Measurements from ENCODE around the gene KCNG4. TPM values are rescaled to one million over a fixed set of nuclear protein-coding genes. Genes with fewer than 3 reads are reported as not detected.
A peak's percentile ranks its signal among the peaks of the same experiment; 100 is the strongest.

KCNG4 gene
- total and polyA plus RNA-seq, 2 experiments from 2014 or later, result 0.07 TPM; not detected in 1

GRCh38 chr16:84228256-84228838 lies 11.5 kb downstream of the KCNG4 start:
- no peak for TF ChIP-seq EZH2phosphoT487 (IDR thresholded peaks at IDR 0.05; ENCODE audit: unreplicated experiment)
- TF ChIP-seq POLR2AphosphoS5 (IDR thresholded peaks at IDR 0.05; ENCODE audit: low read depth), result no peak
- no peak for TF ChIP-seq REST (IDR thresholded peaks at IDR 0.05; ENCODE audit: unreplicated experiment)
- TF ChIP-seq ZNF331 (CRISPR knock-in tag; IDR thresholded peaks at IDR 0.05; ENCODE audit: low read depth), result no peak
- no peak for TF ChIP-seq ZNF462 (CRISPR knock-in tag; IDR thresholded peaks at IDR 0.05)
- no peak for TF ChIP-seq JUNB (IDR thresholded peaks at IDR 0.05; ENCODE audit: unreplicated experiment)
- TF ChIP-seq NANOG (IDR thresholded peaks at IDR 0.05; ENCODE audit: borderline replicate concordance), result no peak
- no peak for TF ChIP-seq ZNF114 (CRISPR knock-in tag; IDR thresholded peaks at IDR 0.05)
- no peak for TF ChIP-seq STAT1 (IDR thresholded peaks at IDR 0.05; ENCODE audit: unreplicated experiment)
- no peak for TF ChIP-seq CREB1 (CRISPR knock-in tag; IDR thresholded peaks at IDR 0.05; ENCODE audit: low read depth)
- no peak for TF ChIP-seq EZH2 (IDR thresholded peaks at IDR 0.05; ENCODE audit: low read depth, unreplicated experiment)
- Histone ChIP-seq H3K27me3 (ENCODE audit: insufficient read depth) (no peaks in the 10 kb centered on the region), H4K20me1 (replicated peaks; ENCODE audit: insufficient read depth) (no peaks in the 10 kb centered on the region), H3K4me1 (ENCODE audit: insufficient read depth) (peaks cover 4% of the 10 kb centered on the region), H2AFZ (peak overlapping the region; percentile 94), H3K36me3 (ENCODE audit: insufficient read depth) (no peaks in the 10 kb centered on the region), H3K4me3 (no peak overlapping the region), H3K27ac (ENCODE audit: low read depth) (no peak overlapping the region), H3K79me2 (replicated peaks; ENCODE audit: insufficient read depth) (no peaks in the 10 kb centered on the region), H3K9me2 (ENCODE audit: insufficient read depth) (no peaks in the 10 kb centered on the region), H3K4me2 (0 out of 2 replicates have a peak overlapping the region, but pooled peaks have one; percentile 20), H3F3A (replicated peaks; ENCODE audit: low read depth) (no peaks in the 10 kb centered on the region)
- Mint-ChIP-seq H3K9me3 (no peaks in the 10 kb centered on the region), H3K27me3 (ENCODE audit: insufficient read depth, low read depth, poor library complexity) (peaks cover 10% of the 10 kb centered on the region), H3K36me3 (ENCODE audit: low read depth) (peaks cover 2% of the 10 kb centered on the region; the same call in 1 of the 3 replicates), H3K27ac (peak overlapping the region; percentile 89; the same call in 1 of the 2 replicates), H3K4me3 (no peak overlapping the region), H3K4me1 (peaks cover 13% of the 10 kb centered on the region)
- DNase-seq (ENCODE audit: low spot score) (peak; percentile 54), ATAC-seq (peak; percentile 79)

Measured in GM23338 (cell line).